ENCODE measurements around the gene EOGT.

The EOGT gene

GRCh38 chr3:69012800-69013252 is 658 bp downstream of the EOGT start:
- peak overlapping the region; percentile 88 for H3K27ac ChIP-seq (ENCODE audit: low read depth, low read length)
- H2BK15ac ChIP-seq (replicated peaks; ENCODE audit: low read depth): no peak overlapping the region
- peaks cover 14% of the 10 kb centered on the region for H3K4me1 ChIP-seq (ENCODE audit: control insufficient read depth, low read depth, low read length)

GRCh38 chr3:69012100-69012799 is 1.2 kb downstream of the EOGT start:
- Histone ChIP-seq H3K9ac (ENCODE audit: low read length) (peak overlapping the region; percentile 83), H3K18ac (ENCODE audit: low read length) (peak overlapping the region; percentile 89), H2BK120ac (ENCODE audit: low read depth, low read length) (no peak overlapping the region), H3K4me2 (ENCODE audit: low read length) (peak overlapping the region; percentile 57), H3K4ac (ENCODE audit: low read depth, low read length) (peak overlapping the region; percentile 1), H3K56ac (ENCODE audit: low read length) (peak overlapping the region; percentile 97), H4K5ac (ENCODE audit: low read length) (no peak overlapping the region), H3K79me1 (ENCODE audit: low read length) (peaks cover 2% of the 10 kb centered on the region), H3K79me2 (ENCODE audit: control insufficient read depth, insufficient read depth, low read length) (no peaks in the 10 kb centered on the region), H3K36me3 (ENCODE audit: control insufficient read depth, insufficient read depth, low read length) (no peaks in the 10 kb centered on the region), H3K27ac (ENCODE audit: low read depth, low read length) (peak overlapping the region; percentile 2), H3K4me3 (ENCODE audit: low read length) (peak overlapping the region; percentile 6), H4K8ac (ENCODE audit: low read depth, low read length) (no peak overlapping the region), H3K27me3 (ENCODE audit: insufficient read depth, low read length, poor library complexity) (no peaks in the 10 kb centered on the region), H3K4me1 (ENCODE audit: control insufficient read depth, low read depth, low read length) (peaks cover 14% of the 10 kb centered on the region), H3K23ac (ENCODE audit: low read length) (peak overlapping the region; percentile 75), H2AK5ac (ENCODE audit: low read length) (peak overlapping the region; percentile 40), H2BK15ac (replicated peaks; ENCODE audit: low read depth) (no peak overlapping the region), H2BK5ac (ENCODE audit: low read length) (no peak overlapping the region)
- DNase-seq: peak; percentile 71
- no CpG with 5 or more reads among the region's 22 CpGs for WGBS (ENCODE audit: extremely low coverage, insufficient coverage, low lambda C conversion rate)

More at GRCh38 chr3:69012800-69013252, 658 bp downstream of the EOGT start:
- DNase-seq: peak; percentile 61
- Histone ChIP-seq H2AK5ac (ENCODE audit: low read length) (no peak overlapping the region), H4K5ac (ENCODE audit: low read length) (no peak overlapping the region), H2BK5ac (ENCODE audit: low read length) (no peak overlapping the region), H3K27me3 (ENCODE audit: insufficient read depth, low read length, poor library complexity) (no peaks in the 10 kb centered on the region), H3K23ac (ENCODE audit: low read length) (no peak overlapping the region), H3K9ac (ENCODE audit: low read length) (peak overlapping the region; percentile 83), H3K4me2 (ENCODE audit: low read length) (peak overlapping the region; percentile 57), H3K4me3 (ENCODE audit: low read length) (peak overlapping the region; percentile 63), H2BK120ac (ENCODE audit: low read depth, low read length) (peak overlapping the region; percentile 21), H3K79me2 (ENCODE audit: control insufficient read depth, insufficient read depth, low read length) (no peaks in the 10 kb centered on the region), H3K56ac (ENCODE audit: low read length) (peak overlapping the region; percentile 97), H3K18ac (ENCODE audit: low read length) (peak overlapping the region; percentile 89), H4K8ac (ENCODE audit: low read depth, low read length) (peak overlapping the region; percentile 77), H3K36me3 (ENCODE audit: control insufficient read depth, insufficient read depth, low read length) (no peaks in the 10 kb centered on the region), H3K79me1 (ENCODE audit: low read length) (peaks cover 2% of the 10 kb centered on the region), H3K4ac (ENCODE audit: low read depth, low read length) (peak overlapping the region; percentile 57)
- WGBS (ENCODE audit: extremely low coverage, insufficient coverage, low lambda C conversion rate): no CpG with 5 or more reads among the region's 36 CpGs

GRCh38 chr3:69011096-69011730 is 2.3 kb downstream of the EOGT start:
- Histone ChIP-seq H3K18ac (ENCODE audit: low read length) (peak overlapping the region; percentile 56), H2BK15ac (replicated peaks; ENCODE audit: low read depth) (no peak overlapping the region), H3K4me2 (ENCODE audit: low read length) (no peak overlapping the region), H3K4me1 (ENCODE audit: control insufficient read depth, low read depth, low read length) (peaks cover 14% of the 10 kb centered on the region), H4K8ac (ENCODE audit: low read depth, low read length) (no peak overlapping the region), H3K27ac (ENCODE audit: low read depth, low read length) (peak overlapping the region; percentile 40), H2BK120ac (ENCODE audit: low read depth, low read length) (no peak overlapping the region), H3K79me1 (ENCODE audit: low read length) (peaks cover 2% of the 10 kb centered on the region), H3K4ac (ENCODE audit: low read depth, low read length) (peak overlapping the region; percentile 9), H3K79me2 (ENCODE audit: control insufficient read depth, insufficient read depth, low read length) (no peaks in the 10 kb centered on the region), H3K23ac (ENCODE audit: low read length) (no peak overlapping the region), H3K9ac (ENCODE audit: low read length) (peak overlapping the region; percentile 25), H2AK5ac (ENCODE audit: low read length) (no peak overlapping the region), H4K5ac (ENCODE audit: low read length) (no peak overlapping the region), H3K36me3 (ENCODE audit: control insufficient read depth, insufficient read depth, low read length) (no peaks in the 10 kb centered on the region), H3K4me3 (ENCODE audit: low read length) (no peak overlapping the region), H3K56ac (ENCODE audit: low read length) (peak overlapping the region; percentile 64), H2BK5ac (ENCODE audit: low read length) (no peak overlapping the region), H3K27me3 (ENCODE audit: insufficient read depth, low read length, poor library complexity) (no peaks in the 10 kb centered on the region)
- peak; percentile 42 for DNase-seq
- no CpG with 5 or more reads among the region's 8 CpGs for WGBS (ENCODE audit: extremely low coverage, insufficient coverage, low lambda C conversion rate)

DNA sequence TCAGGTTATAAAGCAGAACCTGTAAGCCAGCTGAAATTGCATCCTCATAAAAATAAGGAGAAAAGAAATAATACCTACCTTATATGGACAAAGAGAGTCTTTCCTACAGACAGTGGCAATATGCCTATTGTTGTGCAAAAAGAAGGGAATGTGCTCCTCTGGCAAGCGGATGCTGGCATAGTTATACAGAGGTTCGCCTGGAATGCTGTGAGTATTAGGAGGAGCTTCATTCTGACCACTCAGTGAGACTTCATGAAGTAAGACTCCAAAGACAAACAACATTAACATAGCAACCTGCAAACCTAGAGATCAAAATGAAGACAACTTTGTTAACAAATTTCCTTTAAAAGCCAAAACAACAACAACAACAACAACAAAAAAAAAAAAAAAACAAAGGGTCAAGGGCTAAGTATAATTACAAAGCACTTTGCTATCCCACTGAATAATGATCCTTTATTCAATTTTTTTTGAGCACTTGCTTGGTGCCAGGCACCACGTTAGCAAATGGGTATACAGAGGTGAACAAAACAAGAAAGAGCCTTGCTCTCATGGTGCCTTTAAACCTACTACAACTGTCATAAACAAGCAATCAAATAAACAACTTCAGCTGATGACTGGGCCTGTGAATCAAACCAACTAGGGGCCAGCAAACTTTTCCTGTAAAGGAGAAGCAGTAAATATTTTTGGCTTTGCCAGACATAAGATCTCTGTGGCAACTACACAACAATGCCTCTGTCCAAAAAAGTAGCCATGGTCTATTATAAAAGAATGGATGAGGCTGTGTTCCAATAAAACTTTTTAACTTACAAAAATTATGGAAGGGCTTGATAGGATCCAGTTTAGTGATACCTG is 3.7 kb downstream of the EOGT start:
- H2BK120ac ChIP-seq (ENCODE audit: low read depth, low read length): peak overlapping the region; percentile 28
- DNase-seq: peak; percentile 95
- no peak overlapping the region for H2BK5ac ChIP-seq (ENCODE audit: low read length)
- H3K4ac ChIP-seq (ENCODE audit: low read depth, low read length): no peak overlapping the region
- WGBS (ENCODE audit: extremely low coverage, insufficient coverage, low lambda C conversion rate): no CpG with 5 or more reads among the region's 3 CpGs
- no peak overlapping the region for H3K23ac ChIP-seq (ENCODE audit: low read length)
- H3K36me3 ChIP-seq (ENCODE audit: control insufficient read depth, insufficient read depth, low read length): no peaks in the 10 kb centered on the region
- H3K4me2 ChIP-seq (ENCODE audit: low read length): no peak overlapping the region
- no peak overlapping the region for H4K5ac ChIP-seq (ENCODE audit: low read length)
- peaks cover 2% of the 10 kb centered on the region for H3K79me1 ChIP-seq (ENCODE audit: low read length)
- H3K4me1 ChIP-seq (ENCODE audit: control insufficient read depth, low read depth, low read length): peaks cover 14% of the 10 kb centered on the region
- H2BK15ac ChIP-seq (replicated peaks; ENCODE audit: low read depth): peak overlapping the region; percentile 67
- no peak overlapping the region for H3K9ac ChIP-seq (ENCODE audit: low read length)
- no peaks in the 10 kb centered on the region for H3K27me3 ChIP-seq (ENCODE audit: insufficient read depth, low read length, poor library complexity)
- peak overlapping the region; percentile 66 for H3K18ac ChIP-seq (ENCODE audit: low read length)
- no peak overlapping the region for H3K4me3 ChIP-seq (ENCODE audit: low read length)
- no peak overlapping the region for H2AK5ac ChIP-seq (ENCODE audit: low read length)
- no peaks in the 10 kb centered on the region for H3K79me2 ChIP-seq (ENCODE audit: control insufficient read depth, insufficient read depth, low read length)
- peak overlapping the region; percentile 9 for H3K56ac ChIP-seq (ENCODE audit: low read length)
- no peak overlapping the region for H4K8ac ChIP-seq (ENCODE audit: low read depth, low read length)
- peak overlapping the region; percentile 75 for H3K27ac ChIP-seq (ENCODE audit: low read depth, low read length)

DNA sequence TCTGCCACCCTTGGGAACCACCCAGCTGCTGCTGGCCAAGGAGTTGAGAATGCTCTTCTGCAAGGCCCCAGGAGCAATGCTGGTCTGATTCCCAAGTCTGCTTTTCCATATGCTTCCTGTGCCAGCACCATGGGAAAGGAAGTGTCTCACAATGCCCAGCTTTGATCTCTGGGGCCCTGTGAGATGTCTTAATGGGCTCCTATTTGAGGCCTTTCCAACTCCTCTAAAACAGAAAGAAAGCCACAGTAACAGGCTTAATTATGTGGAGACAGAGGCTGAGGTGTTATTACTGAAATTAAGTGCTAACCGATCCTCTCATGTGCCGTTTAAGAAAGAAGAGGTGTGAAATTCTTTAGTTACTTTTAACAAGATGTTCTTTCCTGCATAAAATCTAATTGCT is 4.5 kb downstream of the EOGT start:
- WGBS (ENCODE audit: extremely low coverage, insufficient coverage, low lambda C conversion rate): no CpG with 5 or more reads among the region's 2 CpGs
- Histone ChIP-seq H3K4ac (ENCODE audit: low read depth, low read length) (no peak overlapping the region), H3K18ac (ENCODE audit: low read length) (peak overlapping the region; percentile 61), H4K5ac (ENCODE audit: low read length) (no peak overlapping the region), H3K4me1 (ENCODE audit: control insufficient read depth, low read depth, low read length) (peaks cover 14% of the 10 kb centered on the region), H2AK5ac (ENCODE audit: low read length) (no peak overlapping the region), H3K4me2 (ENCODE audit: low read length) (no peak overlapping the region), H3K9ac (ENCODE audit: low read length) (no peak overlapping the region), H2BK15ac (replicated peaks; ENCODE audit: low read depth) (no peak overlapping the region), H3K79me2 (ENCODE audit: control insufficient read depth, insufficient read depth, low read length) (no peaks in the 10 kb centered on the region), H2BK5ac (ENCODE audit: low read length) (peak overlapping the region; percentile 5), H2BK120ac (ENCODE audit: low read depth, low read length) (peak overlapping the region; percentile 73), H3K36me3 (ENCODE audit: control insufficient read depth, insufficient read depth, low read length) (no peaks in the 10 kb centered on the region), H3K27me3 (ENCODE audit: insufficient read depth, low read length, poor library complexity) (no peaks in the 10 kb centered on the region), H3K56ac (ENCODE audit: low read length) (peak overlapping the region; percentile 56), H3K79me1 (ENCODE audit: low read length) (peaks cover 2% of the 10 kb centered on the region), H3K27ac (ENCODE audit: low read depth, low read length) (peak overlapping the region; percentile 95), H3K4me3 (ENCODE audit: low read length) (no peak overlapping the region), H4K8ac (ENCODE audit: low read depth, low read length) (no peak overlapping the region), H3K23ac (ENCODE audit: low read length) (no peak overlapping the region)
- DNase-seq: peak; percentile 95

All from mesendoderm (in vitro differentiated cells).